ENCODE measurements around the gene FAM149B1. TPM values are rescaled to one million over a fixed set of nuclear protein-coding genes. Genes with fewer than 3 reads are reported as not detected.
"Not testable (repeated sequence)": the region's sequence is repeated elsewhere in the genome, so short reads cannot be mapped to it uniquely, and the experiment has no call there.

FAM149B1 gene
- total RNA-seq, 2 donors from 2014 or later = 9.4 to 13.0 TPM

DNA sequence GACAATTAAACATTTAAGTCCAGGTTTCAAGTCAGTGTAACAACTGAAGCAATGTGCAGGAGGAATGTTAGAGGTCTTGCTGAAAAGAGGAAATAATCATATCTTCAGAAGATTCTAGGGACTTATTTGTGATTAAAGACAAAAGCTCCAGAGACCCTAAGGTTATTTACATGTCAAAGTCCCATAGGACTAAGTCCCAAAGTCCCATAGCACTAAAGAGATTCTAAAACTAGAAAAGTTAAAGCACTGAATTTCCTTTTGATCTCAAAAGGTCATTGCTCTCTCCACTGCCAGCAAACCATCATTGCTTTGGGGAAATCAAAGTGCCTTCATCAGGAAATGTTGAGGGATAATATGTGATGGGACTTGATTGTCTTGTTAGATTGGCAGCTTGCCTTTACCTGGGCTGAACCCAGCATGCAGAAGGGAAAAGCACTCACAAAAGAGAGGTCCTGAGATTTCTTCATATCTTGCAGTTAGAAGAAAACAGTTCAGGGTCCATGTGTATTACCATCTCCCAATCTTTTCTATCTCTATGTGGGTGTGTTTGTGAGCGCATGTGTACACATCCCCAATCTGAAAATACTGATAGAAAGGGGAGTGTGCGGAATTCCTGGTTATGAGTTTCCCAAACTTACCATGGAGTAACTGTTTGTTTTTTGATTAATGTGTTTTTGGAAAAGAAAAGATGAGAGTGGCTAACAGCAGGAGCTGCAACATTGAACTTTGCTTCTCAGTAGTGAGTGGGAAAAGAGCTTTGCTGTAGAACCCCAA is 35.8 kb upstream of the FAM149B1 start:
- H3K9me3 ChIP-seq = no peaks in the 10 kb centered on the region
- DNase-seq (ENCODE audit: low spot score) = no peak
- H3K27me3 ChIP-seq = no peaks in the 10 kb centered on the region
- H3K27ac ChIP-seq = no peak overlapping the region
- TF ChIP-seq CTCF (IDR thresholded peaks at IDR 0.05) = no peak
- no peak overlapping the region for H3K4me3 ChIP-seq
- no peaks in the 10 kb centered on the region for H3K4me1 ChIP-seq
- H3K36me3 ChIP-seq = peaks cover 86% of the 10 kb centered on the region

GRCh38 chr10:73134727-73135126 is 33.2 kb upstream of the FAM149B1 start:
- H3K27me3 ChIP-seq = no peaks in the 10 kb centered on the region
- no peak overlapping the region for H3K27ac ChIP-seq
- no peaks in the 10 kb centered on the region for H3K4me1 ChIP-seq
- H3K9me3 ChIP-seq = no peaks in the 10 kb centered on the region
- TF ChIP-seq CTCF (IDR thresholded peaks at IDR 0.05) = no peak
- H3K4me3 ChIP-seq = no peak overlapping the region
- DNase-seq (ENCODE audit: low spot score) = no peak
- H3K36me3 ChIP-seq = peaks cover 86% of the 10 kb centered on the region

- H3K36me3 ChIP-seq = peaks cover 91% of the 10 kb centered on the region
These were observed 31.3 kb upstream of the FAM149B1 start for GRCh38 chr10:73136627-73137026.

DNA sequence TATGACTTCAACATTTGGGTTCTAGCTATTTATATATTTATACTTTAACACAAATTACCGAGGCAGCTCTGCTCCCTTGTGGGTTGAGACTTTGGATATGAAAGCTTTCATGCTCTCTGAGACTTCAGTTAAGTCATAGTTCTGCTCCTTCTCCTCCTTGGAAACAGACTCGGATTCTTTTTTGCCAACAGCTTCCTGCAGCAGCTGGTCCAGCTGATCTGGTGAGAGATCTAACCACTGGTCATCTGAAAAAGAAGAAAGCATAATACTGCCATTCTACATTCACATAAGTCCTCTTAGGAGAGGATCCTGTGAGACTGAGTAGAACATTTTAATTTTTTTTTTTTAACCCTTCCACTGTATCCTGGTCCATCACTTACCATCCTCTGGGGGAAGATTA is 28.7 kb upstream of the FAM149B1 start:
- Histone ChIP-seq H3K27me3 (no peaks in the 10 kb centered on the region), H3K4me1 (no peaks in the 10 kb centered on the region), H3K4me3 (no peak overlapping the region), H3K36me3 (peaks cover 89% of the 10 kb centered on the region), H3K9me3 (no peaks in the 10 kb centered on the region), H3K27ac (no peak overlapping the region)
- TF ChIP-seq CTCF (IDR thresholded peaks at IDR 0.05) = no peak
- no peak for DNase-seq (ENCODE audit: low spot score)

More at GRCh38 chr10:73136627-73137026, 31.3 kb upstream of the FAM149B1 start:
- H3K27ac ChIP-seq = no peak overlapping the region
- DNase-seq (ENCODE audit: low spot score) = no peak
- H3K4me1 ChIP-seq = no peaks in the 10 kb centered on the region
- no peak overlapping the region for H3K4me3 ChIP-seq
- no peaks in the 10 kb centered on the region for H3K9me3 ChIP-seq
- no peak for TF ChIP-seq CTCF (IDR thresholded peaks at IDR 0.05)
- no peaks in the 10 kb centered on the region for H3K27me3 ChIP-seq

GRCh38 chr10:73141603-73142002 is 26.3 kb upstream of the FAM149B1 start:
- Histone ChIP-seq H3K9me3 (no peaks in the 10 kb centered on the region), H3K27ac (no peak overlapping the region), H3K27me3 (no peaks in the 10 kb centered on the region), H3K4me3 (no peak overlapping the region), H3K4me1 (no peaks in the 10 kb centered on the region), H3K36me3 (peaks cover 89% of the 10 kb centered on the region)
- no peak for DNase-seq (ENCODE audit: low spot score)
- TF ChIP-seq CTCF (IDR thresholded peaks at IDR 0.05) = no peak

- not testable (repeated sequence) for H3K27ac ChIP-seq; H3K4me1 ChIP-seq; H3K4me3 ChIP-seq; H3K27me3 ChIP-seq; DNase-seq (ENCODE audit: low spot score); H3K9me3 ChIP-seq
- H3K36me3 ChIP-seq = peaks cover 70% of the 10 kb centered on the region
These were observed 17.1 kb upstream of the FAM149B1 start for GRCh38 chr10:73150633-73151413.

Data from right atrium auricular region (tissue), 2 donors.